Dermis microvascular lymphatic vessel endothelial cell (primary cell): ENCODE data around the gene RBM4B. TPM values are rescaled to one million over a fixed set of nuclear protein-coding genes. Genes with fewer than 3 reads are reported as not detected.

Experiments
- total RNA-seq: library from RNA; depleted of rRNA; stranded (reverse); fragments of >200 nt; gene quantifications from 2 replicates; pipeline ENCODE4 v1.2.1, GENCODE V29; 2014

The RBM4B gene
- total RNA-seq, 1 donor from 2014 or later: 18.4 TPM

Other genes with a start within 250 kb of the RBM4B start
- gene MRPL11, start 239.0 kb downstream of the RBM4B start, total RNA-seq: 29.2 and 37.5 TPM in 2 replicates
- 3.3 and 5.9 TPM in 2 replicates for gene PELI3, start 211.0 kb downstream of the RBM4B start, total RNA-seq
- 49.9 and 56.0 TPM in 2 replicates for gene DPP3, start 197.5 kb downstream of the RBM4B start, total RNA-seq
- 11.3 and 23.0 TPM in 2 replicates for gene BBS1, start 167.3 kb downstream of the RBM4B start, total RNA-seq
- 11.8 and 21.0 TPM in 2 replicates for gene ZDHHC24, start 131.8 kb downstream of the RBM4B start, total RNA-seq
- under 0.01 TPM in 2 replicates for gene ACTN3, start 131.0 kb downstream of the RBM4B start, total RNA-seq
- 13.4 and 45.5 TPM in 2 replicates for gene CTSF, start 109.3 kb downstream of the RBM4B start, total RNA-seq
- 0.13 TPM in 2 replicates for gene CCDC87, start 84.8 kb downstream of the RBM4B start, total RNA-seq
- 28.0 and 34.6 TPM in 2 replicates for gene CCS, start 84.7 kb downstream of the RBM4B start, total RNA-seq
- gene RBM14, start 61.3 kb downstream of the RBM4B start, total RNA-seq: 19.6 and 21.5 TPM in 2 replicates
- gene RBM4, start 39.2 kb downstream of the RBM4B start, total RNA-seq: 122 and 162 TPM in 2 replicates
- 18.1 and 22.6 TPM in 2 replicates for gene SPTBN2, start 51.3 kb upstream of the RBM4B start, total RNA-seq
- 15.3 and 19.1 TPM in 2 replicates for gene RCE1, start 165.6 kb upstream of the RBM4B start, total RNA-seq
- gene LRFN4, start 179.2 kb upstream of the RBM4B start, total RNA-seq: 17.1 and 21.1 TPM in 2 replicates